ENCODE data around the gene SLC22A23. TPM values are rescaled to one million over a fixed set of nuclear protein-coding genes. Genes with fewer than 3 reads are reported as not detected.
A peak's percentile ranks its signal among the peaks of the same experiment; 100 is the strongest.

The SLC22A23 gene
- total RNA-seq, 1 experiment from 2014 or later: 38.2 TPM

GRCh38 chr6:3239110-3239830 is 217.6 kb downstream of the SLC22A23 start:
- H3K9me3 Mint-ChIP-seq: no peaks in the 10 kb centered on the region; the same call in 1 of the 2 replicates
- H3K36me3 Mint-ChIP-seq: no peaks in the 10 kb centered on the region; the same call in 1 of the 2 replicates
- H3K4me3 Mint-ChIP-seq: no peak overlapping the region
- ATAC-seq: peak; percentile 91
- no peak for TF ChIP-seq MAX (CRISPR knock-in tag; IDR thresholded peaks at IDR 0.05)
- TF ChIP-seq PRDM15 (CRISPR knock-in tag; IDR thresholded peaks at IDR 0.05): no peak
- TF ChIP-seq AFF4 (CRISPR knock-in tag; IDR thresholded peaks at IDR 0.05; ENCODE audit: borderline replicate concordance): no peak
- no peak for TF ChIP-seq ZNF532 (CRISPR knock-in tag; IDR thresholded peaks at IDR 0.05; ENCODE audit: borderline replicate concordance)
- TF ChIP-seq IRF1 (CRISPR knock-in tag; IDR thresholded peaks at IDR 0.05): no peak
- TF ChIP-seq CREB1 (CRISPR knock-in tag; IDR thresholded peaks at IDR 0.05): no peak
- TF ChIP-seq SP1 (CRISPR knock-in tag; conservative IDR thresholded peaks at IDR 0.05): no peak
- TF ChIP-seq ZMAT4 (CRISPR knock-in tag; IDR thresholded peaks at IDR 0.05): no peak
- TF ChIP-seq ZNF416 (CRISPR knock-in tag; IDR thresholded peaks at IDR 0.05): no peak
- no peak overlapping the region for H3K27ac Mint-ChIP-seq
- peaks cover 3% of the 10 kb centered on the region; the same call in 1 of the 2 replicates for H3K27me3 Mint-ChIP-seq (ENCODE audit: low read depth)
- POLR2A ChIA-PET: no interaction called here
- CTCF ChIA-PET: interaction anchor here (0.6 to 5.5 kb wide), 9 partner anchors 8 to 112 kb away, joined by 3 to 66 read pairs (median 5); partner anchors contain the start of gene PSMG4
- peak; percentile 49 for DNase-seq (ENCODE audit: low spot score)
- peaks cover 16% of the 10 kb centered on the region for H3K4me1 Mint-ChIP-seq
